Colonic mucosa (tissue), 4 donors: ENCODE data around the gene SLC9C2. TPM values are rescaled to one million over a fixed set of nuclear protein-coding genes. Genes with fewer than 3 reads are reported as not detected.
A peak's percentile ranks its signal among the peaks of the same experiment; 100 is the strongest.

Experiments
- DNase-seq: peaks from one replicate; pipeline ENCODE4 v3.0.0-alpha.2; 2020
- H3K27ac ChIP-seq: fragments of 200-600 bp; one replicate; pipeline ENCODE4 v1.8.0; 2021
- H3K27me3 ChIP-seq: fragments of 200-600 bp; one replicate; pipeline ENCODE4 v1.8.0; 2021
- H3K36me3 ChIP-seq: fragments of 200-600 bp; one replicate; pipeline ENCODE4 v1.8.0; 2021
- H3K4me1 ChIP-seq: fragments of 200-600 bp; one replicate; pipeline ENCODE4 v1.8.0; 2021; ENCODE audit warnings: mild to moderate bottlenecking
- H3K4me3 ChIP-seq: fragments of 200-600 bp; one replicate; pipeline ENCODE4 v1.8.0; 2021
- H3K9ac ChIP-seq, 2 donors: one replicate each; pipeline ENCODE4 v1.7.0; 2013; ENCODE audit warnings: control low read depth in 2 of 2, low read depth in 2 of 2, low read length in 2 of 2
- H3K9me3 ChIP-seq: fragments of 200-600 bp; one replicate; pipeline ENCODE4 v1.8.0; 2021
- CTCF ChIP-seq: fragments of 200-600 bp; IDR thresholded peaks from one replicate; pipeline ENCODE4 v1.8.0; 2022; ENCODE audit warnings: antibody characterized with exemption, mild to moderate bottlenecking
- intact Hi-C: fragments of 100-400 bp; cut with DNase I; formaldehyde crosslinking; loops from one replicate; pipeline ENCODE4 v1.14.1; 2022
- total RNA-seq, 2 donors: library from RNA; stranded (reverse); fragmentation: NEBNext Ultra II Directional in 1 of 2; extraction: Animal tissue kit (Norgen Biotek cat#: 25700) in 1 of 2; gene quantifications; one replicate each; pipeline ENCODE4 v1.2.1, GENCODE V29; 2021
- donor health status: healthy.
- donor health status: DM: no; HTN: no; CAD: no.
- donor health status: DM: no; HTN: no; CAD: no.

The SLC9C2 gene
- total RNA-seq, 2 donors from 2014 or later = not detected

- intact Hi-C loops = no loop called here
- Histone ChIP-seq H3K36me3 (no peaks in the 10 kb centered on the region), H3K9me3 (no peaks in the 10 kb centered on the region), H3K4me1 (no peaks in the 10 kb centered on the region), H3K4me3 (no peak overlapping the region), H3K9ac (no peak overlapping the region), H3K27ac (no peak overlapping the region), H3K27me3 (no peaks in the 10 kb centered on the region)
- no peak for TF ChIP-seq CTCF
- no peak for DNase-seq
These were observed 42.5 kb downstream of the SLC9C2 start for GRCh38 chr1:173560285-173560880.

GRCh38 chr1:173555651-173556305 lies 47.1 kb downstream of the SLC9C2 start:
- TF ChIP-seq CTCF = no peak
- Histone ChIP-seq H3K27me3 (no peaks in the 10 kb centered on the region), H3K4me1 (no peaks in the 10 kb centered on the region), H3K9ac (no peak overlapping the region), H3K9me3 (no peaks in the 10 kb centered on the region), H3K4me3 (no peak overlapping the region), H3K36me3 (no peaks in the 10 kb centered on the region), H3K27ac (no peak overlapping the region)
- intact Hi-C loops = no loop called here
- no peak for DNase-seq

- Histone ChIP-seq H3K27me3 (no peaks in the 10 kb centered on the region), H3K9me3 (no peaks in the 10 kb centered on the region), H3K4me3 (no peak overlapping the region), H3K27ac (no peak overlapping the region), H3K9ac (no peak overlapping the region), H3K4me1 (no peaks in the 10 kb centered on the region), H3K36me3 (no peaks in the 10 kb centered on the region)
- TF ChIP-seq CTCF = no peak
- intact Hi-C loops = no loop called here
- no peak for DNase-seq
These were observed 48.2 kb downstream of the SLC9C2 start for GRCh38 chr1:173554541-173555250.

- Histone ChIP-seq H3K27me3 (no peaks in the 10 kb centered on the region), H3K9me3 (no peaks in the 10 kb centered on the region), H3K36me3 (no peaks in the 10 kb centered on the region), H3K4me1 (no peaks in the 10 kb centered on the region), H3K4me3 (no peak overlapping the region), H3K9ac (no peak overlapping the region), H3K27ac (no peak overlapping the region)
- DNase-seq = peak; percentile 17
- no peak for TF ChIP-seq CTCF
- intact Hi-C loops = no loop called here
These were observed 48.8 kb downstream of the SLC9C2 start for GRCh38 chr1:173554089-173554488.

- H3K9me3 ChIP-seq = no peaks in the 10 kb centered on the region
- H3K27ac ChIP-seq = no peak overlapping the region
- no peak for TF ChIP-seq CTCF
- H3K36me3 ChIP-seq = no peaks in the 10 kb centered on the region
- intact Hi-C loops = no loop called here
- H3K9ac ChIP-seq = no peak overlapping the region
- no peak for DNase-seq
- H3K27me3 ChIP-seq = no peaks in the 10 kb centered on the region
- H3K4me1 ChIP-seq = no peaks in the 10 kb centered on the region
- no peak overlapping the region for H3K4me3 ChIP-seq
These were observed 49.6 kb downstream of the SLC9C2 start for GRCh38 chr1:173553312-173553711.
